ENCODE data around the gene COX8A. TPM values are rescaled to one million over a fixed set of nuclear protein-coding genes. Genes with fewer than 3 reads are reported as not detected.

The COX8A gene
- total RNA-seq, 1 donor from 2014 or later = 920 TPM

DNA sequence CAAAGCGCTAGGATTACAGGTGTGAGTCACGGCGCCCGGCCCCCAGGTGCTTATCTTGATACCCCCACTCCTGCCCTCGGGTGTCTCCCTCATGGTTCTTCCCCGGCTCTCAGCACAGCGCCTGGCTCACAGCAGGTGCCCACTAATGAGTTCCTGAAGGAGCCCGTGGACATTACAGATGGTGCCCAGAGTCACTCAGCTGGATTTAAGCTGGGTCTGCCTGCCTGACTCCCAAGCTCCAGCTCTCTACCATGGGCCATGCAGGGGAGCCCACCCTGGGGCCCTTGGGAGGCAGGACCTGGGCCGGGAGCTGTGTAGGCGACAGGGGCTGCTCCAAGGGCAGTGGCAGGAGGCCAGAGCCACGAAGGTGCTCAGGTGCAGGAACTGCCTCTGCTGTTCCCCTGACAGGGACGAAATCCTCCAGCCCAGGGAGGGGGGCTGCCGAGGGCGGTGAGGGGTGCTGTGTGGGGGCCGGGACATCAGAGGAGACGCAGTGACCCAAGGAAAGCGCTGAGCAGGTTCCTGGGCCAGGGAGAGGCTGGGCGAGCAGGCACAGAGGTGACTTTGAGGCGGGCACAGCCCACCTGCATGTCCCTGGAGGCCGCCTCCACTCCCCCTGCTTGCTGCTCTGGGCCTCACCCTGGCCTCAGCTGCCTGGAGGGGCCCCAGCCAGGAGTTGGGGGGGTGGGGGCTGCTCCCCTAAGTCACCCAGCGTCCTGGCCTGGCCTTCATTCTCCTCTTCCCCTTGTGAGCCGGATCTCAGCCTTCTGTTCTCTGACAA lies 46.7 kb downstream of the COX8A start:
- no peak overlapping the region for H3K4me3 ChIP-seq
- intact Hi-C loops (cut with micrococcal nuclease) = no loop called here
- peak overlapping the region; percentile 55 for H3K27ac ChIP-seq (replicated peaks)
- peaks cover 38% of the 10 kb centered on the region for H3K4me1 ChIP-seq
- H3K9me3 ChIP-seq (replicated peaks) = no peaks in the 10 kb centered on the region
- DNase-seq = no peak
- TF ChIP-seq, protein P1, sequence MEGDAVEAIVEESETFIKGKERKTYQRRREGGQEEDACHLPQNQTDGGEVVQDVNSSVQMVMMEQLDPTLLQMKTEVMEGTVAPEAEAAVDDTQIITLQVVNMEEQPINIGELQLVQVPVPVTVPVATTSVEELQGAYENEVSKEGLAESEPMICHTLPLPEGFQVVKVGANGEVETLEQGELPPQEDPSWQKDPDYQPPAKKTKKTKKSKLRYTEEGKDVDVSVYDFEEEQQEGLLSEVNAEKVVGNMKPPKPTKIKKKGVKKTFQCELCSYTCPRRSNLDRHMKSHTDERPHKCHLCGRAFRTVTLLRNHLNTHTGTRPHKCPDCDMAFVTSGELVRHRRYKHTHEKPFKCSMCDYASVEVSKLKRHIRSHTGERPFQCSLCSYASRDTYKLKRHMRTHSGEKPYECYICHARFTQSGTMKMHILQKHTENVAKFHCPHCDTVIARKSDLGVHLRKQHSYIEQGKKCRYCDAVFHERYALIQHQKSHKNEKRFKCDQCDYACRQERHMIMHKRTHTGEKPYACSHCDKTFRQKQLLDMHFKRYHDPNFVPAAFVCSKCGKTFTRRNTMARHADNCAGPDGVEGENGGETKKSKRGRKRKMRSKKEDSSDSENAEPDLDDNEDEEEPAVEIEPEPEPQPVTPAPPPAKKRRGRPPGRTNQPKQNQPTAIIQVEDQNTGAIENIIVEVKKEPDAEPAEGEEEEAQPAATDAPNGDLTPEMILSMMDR (IDR thresholded peaks at IDR 0.05; ENCODE audit: borderline replicate concordance) = no peak
- H3K36me3 ChIP-seq = no peaks in the 10 kb centered on the region
- H3K27me3 ChIP-seq (ENCODE audit: low read depth) = no peaks in the 10 kb centered on the region

- Histone ChIP-seq H3K27me3 (ENCODE audit: low read depth) (no peaks in the 10 kb centered on the region), H3K27ac (replicated peaks) (peak overlapping the region; percentile 55), H3K36me3 (no peaks in the 10 kb centered on the region), H3K9me3 (replicated peaks) (no peaks in the 10 kb centered on the region), H3K4me1 (peaks cover 38% of the 10 kb centered on the region), H3K4me3 (no peak overlapping the region)
- intact Hi-C loops (cut with micrococcal nuclease) = no loop called here
- peak; percentile 42 for DNase-seq
- TF ChIP-seq, protein P1 (IDR thresholded peaks at IDR 0.05; ENCODE audit: borderline replicate concordance) = no peak
These were observed 47.3 kb downstream of the COX8A start for GRCh38 chr11:64021757-64022093.

DNA sequence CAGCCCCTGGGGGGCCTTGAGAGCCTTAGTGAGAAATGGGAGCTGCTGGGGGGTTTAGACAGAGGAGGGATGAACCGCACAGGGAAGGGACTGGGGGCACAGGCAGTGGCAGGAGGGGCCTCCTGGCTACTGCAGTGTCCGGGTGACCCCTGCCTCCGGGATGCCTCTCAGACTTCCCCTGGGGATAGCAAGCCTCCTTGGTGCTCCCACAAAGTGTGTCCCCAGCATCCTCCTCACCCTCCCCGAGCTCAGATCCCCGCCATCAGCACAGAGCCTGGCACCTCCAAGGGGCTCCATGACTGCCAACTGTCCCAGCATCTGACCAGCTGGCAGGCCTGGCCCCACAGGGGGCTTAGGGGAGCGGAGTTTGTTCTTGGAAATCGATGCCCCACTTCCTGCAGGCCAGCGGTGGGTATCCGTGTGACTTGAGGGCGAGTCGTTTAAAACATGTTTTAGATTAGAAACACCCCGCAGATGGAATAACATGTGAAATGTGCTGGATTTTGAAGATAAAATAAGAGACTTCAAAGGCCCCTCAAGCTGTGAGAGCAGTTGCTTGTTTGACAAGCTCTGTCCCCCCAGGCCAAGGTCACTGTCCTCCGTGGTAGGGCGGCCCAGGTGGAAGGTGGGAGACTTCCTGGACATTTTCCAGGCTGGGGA lies 47.8 kb downstream of the COX8A start:
- no peak for DNase-seq
- TF ChIP-seq, protein P1 (IDR thresholded peaks at IDR 0.05; ENCODE audit: borderline replicate concordance) = no peak
- Histone ChIP-seq H3K9me3 (replicated peaks) (no peaks in the 10 kb centered on the region), H3K4me3 (no peak overlapping the region), H3K36me3 (no peaks in the 10 kb centered on the region), H3K4me1 (peaks cover 38% of the 10 kb centered on the region), H3K27me3 (ENCODE audit: low read depth) (no peaks in the 10 kb centered on the region), H3K27ac (replicated peaks) (no peak overlapping the region)
- intact Hi-C loops (cut with micrococcal nuclease) = no loop called here

DNA sequence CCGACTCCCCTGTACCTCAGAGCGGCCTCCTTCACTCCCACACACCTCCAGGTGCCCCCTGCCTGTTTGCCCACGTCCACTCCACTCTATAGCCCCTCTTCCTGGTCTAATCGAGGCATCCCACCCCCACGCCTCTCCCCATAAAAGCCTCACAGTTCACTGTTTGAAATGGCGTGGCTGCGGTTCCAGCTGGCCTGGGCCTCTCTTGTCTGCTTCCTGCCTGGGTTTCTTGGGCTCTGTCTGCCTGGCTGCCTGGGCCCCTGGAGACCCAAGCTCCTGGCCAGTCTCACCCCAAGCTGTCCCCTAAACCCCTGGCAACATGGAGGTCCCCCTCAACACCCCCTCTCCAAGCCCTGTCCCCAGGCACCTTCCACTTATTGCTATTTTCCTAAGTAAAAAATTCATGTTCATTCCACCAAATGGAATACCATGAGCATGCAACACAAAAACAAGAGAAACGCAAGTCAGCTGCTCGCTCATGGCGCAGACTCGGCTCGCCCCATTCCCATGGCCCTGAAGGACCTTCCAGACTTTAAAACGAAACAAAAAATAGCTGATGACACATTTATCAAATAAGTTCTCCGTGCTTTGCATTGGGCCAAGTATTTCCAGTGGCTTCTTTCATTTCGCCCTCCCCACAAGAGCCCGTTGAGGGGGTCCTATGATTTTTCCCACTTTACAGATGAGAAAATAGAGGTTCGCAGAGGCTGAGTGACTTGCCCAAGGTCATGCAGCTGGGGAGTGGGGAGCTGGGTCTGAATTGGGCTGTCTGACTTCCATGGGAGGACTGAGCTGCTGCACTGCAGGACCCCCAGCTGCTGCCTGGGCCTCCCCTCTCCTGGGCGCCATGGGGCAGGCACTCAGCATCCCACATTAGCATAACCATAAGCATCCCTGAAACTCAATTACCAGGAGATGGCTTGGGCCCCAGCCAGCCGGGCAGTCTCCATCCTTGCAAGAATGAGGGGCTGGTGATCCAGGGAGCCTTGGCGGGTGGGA lies 49.6 kb downstream of the COX8A start:
- Histone ChIP-seq H3K27me3 (ENCODE audit: low read depth) (peaks cover 10% of the 10 kb centered on the region), H3K4me3 (no peak overlapping the region), H3K36me3 (no peaks in the 10 kb centered on the region), H3K4me1 (peaks cover 33% of the 10 kb centered on the region), H3K27ac (replicated peaks) (peak overlapping the region; percentile 69), H3K9me3 (replicated peaks) (no peaks in the 10 kb centered on the region)
- intact Hi-C loops (cut with micrococcal nuclease) = no loop called here
- TF ChIP-seq, protein P1 (IDR thresholded peaks at IDR 0.05; ENCODE audit: borderline replicate concordance) = no peak
- DNase-seq = no peak

- Histone ChIP-seq H3K27me3 (ENCODE audit: low read depth) (peaks cover 10% of the 10 kb centered on the region), H3K4me1 (peaks cover 25% of the 10 kb centered on the region), H3K9me3 (replicated peaks) (no peaks in the 10 kb centered on the region), H3K4me3 (no peak overlapping the region), H3K36me3 (no peaks in the 10 kb centered on the region), H3K27ac (replicated peaks) (no peak overlapping the region)
- DNase-seq = no peak
- intact Hi-C loops (cut with micrococcal nuclease) = no loop called here
- TF ChIP-seq, protein P1 (IDR thresholded peaks at IDR 0.05; ENCODE audit: borderline replicate concordance) = no peak
These were observed 50.8 kb downstream of the COX8A start for GRCh38 chr11:64025205-64025604.
